GM23338 (cell line): Measurements from ENCODE around the gene IFT52. TPM values are rescaled to one million over a fixed set of nuclear protein-coding genes. Genes with fewer than 3 reads are reported as not detected.
A peak's percentile ranks its signal among the peaks of the same experiment; 100 is the strongest.

Experiments
- ATAC-seq: fragments of 200-7000 bp; cut with Tn5 transposase; 3 replicates; pipeline ENCODE4 v1.9.1; 2020
- DNase-seq: peaks from one replicate; pipeline ENCODE4 v3.0.0-alpha.2; 2015; ENCODE audit warnings: low spot score
- H2AFZ ChIP-seq: fragments of 200-600 bp; sonication (generic); 2 replicates; pipeline ENCODE4 v1.8.0; 2016; ENCODE audit warnings: antibody characterized with exemption, mild to moderate bottlenecking, moderate library complexity
- H3F3A ChIP-seq: fragments of 200-600 bp; sonication (generic); replicated peaks from 2 replicates; pipeline ENCODE4 v1.8.0; 2017; ENCODE audit warnings: antibody characterized with exemption, mixed run types, low read depth
- H3K27ac ChIP-seq: fragments of 200-600 bp; sonication (generic); 2 replicates; pipeline ENCODE4 v1.6.1; 2016; ENCODE audit warnings: low read depth
- H3K27me3 ChIP-seq: fragments of 200-600 bp; sonication (generic); 2 replicates; pipeline ENCODE4 v1.8.0; 2016; ENCODE audit warnings: mild to moderate bottlenecking, mixed run types, moderate library complexity; ENCODE audit not compliant: insufficient read depth
- H3K36me3 ChIP-seq: fragments of 200-600 bp; sonication (generic); 2 replicates; pipeline ENCODE4 v1.8.0; 2016; ENCODE audit warnings: mild to moderate bottlenecking; ENCODE audit not compliant: insufficient read depth
- H3K4me1 ChIP-seq: fragments of 200-600 bp; sonication (generic); 2 replicates; pipeline ENCODE4 v1.8.0; 2016; ENCODE audit warnings: mild to moderate bottlenecking, moderate library complexity; ENCODE audit not compliant: insufficient read depth
- H3K4me2 ChIP-seq: fragments of 200-600 bp; sonication (generic); 2 replicates; pipeline ENCODE4 v1.7.1; 2017; ENCODE audit warnings: mixed run types
- H3K4me3 ChIP-seq: fragments of 200-600 bp; sonication (generic); 2 replicates; pipeline ENCODE4 v1.6.1; 2016; ENCODE audit warnings: mixed run types
- H3K79me2 ChIP-seq: fragments of 200-600 bp; sonication (generic); replicated peaks from 2 replicates; pipeline ENCODE4 v1.8.0; 2017; ENCODE audit warnings: mild to moderate bottlenecking; ENCODE audit not compliant: insufficient read depth
- H3K9me2 ChIP-seq: fragments of 200-600 bp; sonication (generic); 2 replicates; pipeline ENCODE4 v1.8.0; 2017; ENCODE audit not compliant: insufficient read depth
- H4K20me1 ChIP-seq: fragments of 200-600 bp; sonication (generic); replicated peaks from 2 replicates; pipeline ENCODE4 v1.8.0; 2017; ENCODE audit warnings: mild to moderate bottlenecking; ENCODE audit not compliant: insufficient read depth
- H3K27ac Mint-ChIP-seq: 2 replicates; pipeline ENCODE4 v1.8.0; 2020; ENCODE audit warnings: inconsistent platforms, mild to moderate bottlenecking, moderate library complexity, mixed read lengths
- H3K27me3 Mint-ChIP-seq: 3 replicates; pipeline ENCODE4 v1.8.0; 2022; ENCODE audit warnings: low read depth, mild to moderate bottlenecking, moderate library complexity, mixed read lengths, inconsistent platforms; ENCODE audit not compliant: insufficient read depth, poor library complexity
- H3K36me3 Mint-ChIP-seq: 3 replicates; pipeline ENCODE4 v1.8.0; 2021; ENCODE audit warnings: low read depth, mild to moderate bottlenecking, inconsistent platforms, moderate library complexity, mixed read lengths
- H3K4me1 Mint-ChIP-seq: 3 replicates; pipeline ENCODE4 v1.8.0; 2020; ENCODE audit warnings: mild to moderate bottlenecking, inconsistent platforms, mixed read lengths
- H3K4me3 Mint-ChIP-seq: 3 replicates; pipeline ENCODE4 v1.8.0; 2021; ENCODE audit warnings: moderate library complexity, mild to moderate bottlenecking, inconsistent platforms, mixed read lengths
- H3K9me3 Mint-ChIP-seq: 3 replicates; pipeline ENCODE4 v1.8.0; 2020; ENCODE audit warnings: moderate library complexity, mild to moderate bottlenecking, inconsistent platforms, mixed read lengths
- CREB1 ChIP-seq: fragments of 250-450 bp; sonication (Bioruptor Pico); IDR thresholded peaks from 2 replicates; pipeline ENCODE4 v1.5.0; 2020; ENCODE audit warnings: low read depth, mild to moderate bottlenecking, moderate library complexity
- EZH2phosphoT487 ChIP-seq: fragments of 200-600 bp; sonication (generic); IDR thresholded peaks from one replicate; pipeline ENCODE4 v1.8.1; 2018; ENCODE audit warnings: antibody characterized with exemption; ENCODE audit not compliant: unreplicated experiment
- JUNB ChIP-seq: IDR thresholded peaks from one replicate; pipeline ENCODE4 v1.6.1; 2016; ENCODE audit warnings: antibody characterized with exemption; ENCODE audit not compliant: unreplicated experiment
- NANOG ChIP-seq: IDR thresholded peaks from 2 replicates; pipeline ENCODE4 v1.6.1; 2016; ENCODE audit warnings: antibody characterized with exemption, borderline replicate concordance
- POLR2AphosphoS5 ChIP-seq: IDR thresholded peaks from 2 replicates; pipeline ENCODE4 v1.6.1; 2016; ENCODE audit warnings: antibody characterized with exemption, low read depth
- STAT1 ChIP-seq: IDR thresholded peaks from one replicate; pipeline ENCODE4 v1.6.1; 2016; ENCODE audit warnings: antibody characterized with exemption; ENCODE audit not compliant: unreplicated experiment
- ZNF114 ChIP-seq: fragments of 250-450 bp; sonication (Bioruptor Pico); IDR thresholded peaks from 2 replicates; pipeline ENCODE4 v1.5.0; 2020; ENCODE audit warnings: mild to moderate bottlenecking, moderate library complexity
- polyA plus RNA-seq: library from polyadenylated mRNA; unstranded; fragments of >200 nt; fragmentation: Nextera tagmentation; extraction: Ambion mirVana; gene quantifications from 2 replicates; pipeline ENCODE4 v1.2.1, GENCODE V29; 2016
- total RNA-seq: library from RNA; depleted of rRNA; stranded (reverse); fragments of >200 nt; shearing (Covaris generic); gene quantifications from 2 replicates; pipeline ENCODE4 v1.2.3, GENCODE V29; 2014
- TF ChIP-seq, protein P1 (sequence below): IDR thresholded peaks from one replicate; pipeline ENCODE4 v1.6.1; 2018; ENCODE audit warnings: antibody characterized with exemption; ENCODE audit not compliant: unreplicated experiment
- TF ChIP-seq, protein P2 (sequence below), 2 experiments: fragments of 200-600 bp in 1 of 2; sonication (generic) in 1 of 2; conservative IDR thresholded peaks; 2 replicates each; pipeline versions ENCODE4 v1.5.1 to v1.6.1; 2016 to 2017; ENCODE audit warnings: antibody characterized with exemption in 2 of 2, low read depth in 2 of 2, mild to moderate bottlenecking in 2 of 2, moderate library complexity in 1 of 2

Gene IFT52
- total and polyA plus RNA-seq, 2 experiments from 2014 or later: 30.4 to 39.8 TPM

DNA sequence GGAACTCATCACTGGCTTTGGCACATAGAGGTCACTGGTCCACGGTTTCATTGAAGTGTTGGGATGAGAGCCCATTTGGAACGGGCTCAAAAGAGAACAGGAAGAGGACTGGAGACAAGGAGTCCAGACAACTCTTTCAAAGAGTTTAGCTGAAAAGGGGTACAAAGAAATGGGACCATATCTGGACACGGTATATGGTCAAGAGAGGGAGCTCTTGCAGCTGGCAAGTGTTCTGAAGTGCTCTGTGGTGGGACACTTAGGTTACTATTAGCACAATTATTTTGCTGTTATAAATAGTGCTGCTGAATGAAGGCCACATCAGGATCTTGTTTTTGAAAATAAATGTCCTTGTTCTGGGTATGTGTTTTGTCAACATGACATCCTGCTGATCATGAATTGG is 27.3 kb upstream of the IFT52 start:
- Histone ChIP-seq H3K9me2 (no peaks in the 10 kb centered on the region), H3K4me3 (no peak overlapping the region), H2AFZ (no peak overlapping the region), H3K4me1 (no peaks in the 10 kb centered on the region), H3F3A (no peaks in the 10 kb centered on the region), H3K36me3 (no peaks in the 10 kb centered on the region), H3K4me2 (no peak overlapping the region), H4K20me1 (no peaks in the 10 kb centered on the region), H3K27me3 (no peaks in the 10 kb centered on the region), H3K27ac (no peak overlapping the region), H3K79me2 (no peaks in the 10 kb centered on the region)
- DNase-seq (no peak), ATAC-seq (no peak)
- no peaks in the 10 kb centered on the region for H3K36me3 Mint-ChIP-seq
- TF ChIP-seq, protein P1, sequence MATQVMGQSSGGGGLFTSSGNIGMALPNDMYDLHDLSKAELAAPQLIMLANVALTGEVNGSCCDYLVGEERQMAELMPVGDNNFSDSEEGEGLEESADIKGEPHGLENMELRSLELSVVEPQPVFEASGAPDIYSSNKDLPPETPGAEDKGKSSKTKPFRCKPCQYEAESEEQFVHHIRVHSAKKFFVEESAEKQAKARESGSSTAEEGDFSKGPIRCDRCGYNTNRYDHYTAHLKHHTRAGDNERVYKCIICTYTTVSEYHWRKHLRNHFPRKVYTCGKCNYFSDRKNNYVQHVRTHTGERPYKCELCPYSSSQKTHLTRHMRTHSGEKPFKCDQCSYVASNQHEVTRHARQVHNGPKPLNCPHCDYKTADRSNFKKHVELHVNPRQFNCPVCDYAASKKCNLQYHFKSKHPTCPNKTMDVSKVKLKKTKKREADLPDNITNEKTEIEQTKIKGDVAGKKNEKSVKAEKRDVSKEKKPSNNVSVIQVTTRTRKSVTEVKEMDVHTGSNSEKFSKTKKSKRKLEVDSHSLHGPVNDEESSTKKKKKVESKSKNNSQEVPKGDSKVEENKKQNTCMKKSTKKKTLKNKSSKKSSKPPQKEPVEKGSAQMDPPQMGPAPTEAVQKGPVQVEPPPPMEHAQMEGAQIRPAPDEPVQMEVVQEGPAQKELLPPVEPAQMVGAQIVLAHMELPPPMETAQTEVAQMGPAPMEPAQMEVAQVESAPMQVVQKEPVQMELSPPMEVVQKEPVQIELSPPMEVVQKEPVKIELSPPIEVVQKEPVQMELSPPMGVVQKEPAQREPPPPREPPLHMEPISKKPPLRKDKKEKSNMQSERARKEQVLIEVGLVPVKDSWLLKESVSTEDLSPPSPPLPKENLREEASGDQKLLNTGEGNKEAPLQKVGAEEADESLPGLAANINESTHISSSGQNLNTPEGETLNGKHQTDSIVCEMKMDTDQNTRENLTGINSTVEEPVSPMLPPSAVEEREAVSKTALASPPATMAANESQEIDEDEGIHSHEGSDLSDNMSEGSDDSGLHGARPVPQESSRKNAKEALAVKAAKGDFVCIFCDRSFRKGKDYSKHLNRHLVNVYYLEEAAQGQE: no peak
- TF ChIP-seq, protein P2, sequence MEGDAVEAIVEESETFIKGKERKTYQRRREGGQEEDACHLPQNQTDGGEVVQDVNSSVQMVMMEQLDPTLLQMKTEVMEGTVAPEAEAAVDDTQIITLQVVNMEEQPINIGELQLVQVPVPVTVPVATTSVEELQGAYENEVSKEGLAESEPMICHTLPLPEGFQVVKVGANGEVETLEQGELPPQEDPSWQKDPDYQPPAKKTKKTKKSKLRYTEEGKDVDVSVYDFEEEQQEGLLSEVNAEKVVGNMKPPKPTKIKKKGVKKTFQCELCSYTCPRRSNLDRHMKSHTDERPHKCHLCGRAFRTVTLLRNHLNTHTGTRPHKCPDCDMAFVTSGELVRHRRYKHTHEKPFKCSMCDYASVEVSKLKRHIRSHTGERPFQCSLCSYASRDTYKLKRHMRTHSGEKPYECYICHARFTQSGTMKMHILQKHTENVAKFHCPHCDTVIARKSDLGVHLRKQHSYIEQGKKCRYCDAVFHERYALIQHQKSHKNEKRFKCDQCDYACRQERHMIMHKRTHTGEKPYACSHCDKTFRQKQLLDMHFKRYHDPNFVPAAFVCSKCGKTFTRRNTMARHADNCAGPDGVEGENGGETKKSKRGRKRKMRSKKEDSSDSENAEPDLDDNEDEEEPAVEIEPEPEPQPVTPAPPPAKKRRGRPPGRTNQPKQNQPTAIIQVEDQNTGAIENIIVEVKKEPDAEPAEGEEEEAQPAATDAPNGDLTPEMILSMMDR (conservative IDR thresholded peaks at IDR 0.05; ENCODE audit: low read depth in 2 of 2): 0 out of 4 replicates have a peak, but pooled peaks of 1 of the 2 experiments have one; percentile 12
- H3K4me3 Mint-ChIP-seq: no peak overlapping the region
- H3K27ac Mint-ChIP-seq: no peak overlapping the region
- peaks cover 6% of the 10 kb centered on the region for H3K27me3 Mint-ChIP-seq
- no peaks in the 10 kb centered on the region for H3K4me1 Mint-ChIP-seq
- no peaks in the 10 kb centered on the region for H3K9me3 Mint-ChIP-seq

DNA sequence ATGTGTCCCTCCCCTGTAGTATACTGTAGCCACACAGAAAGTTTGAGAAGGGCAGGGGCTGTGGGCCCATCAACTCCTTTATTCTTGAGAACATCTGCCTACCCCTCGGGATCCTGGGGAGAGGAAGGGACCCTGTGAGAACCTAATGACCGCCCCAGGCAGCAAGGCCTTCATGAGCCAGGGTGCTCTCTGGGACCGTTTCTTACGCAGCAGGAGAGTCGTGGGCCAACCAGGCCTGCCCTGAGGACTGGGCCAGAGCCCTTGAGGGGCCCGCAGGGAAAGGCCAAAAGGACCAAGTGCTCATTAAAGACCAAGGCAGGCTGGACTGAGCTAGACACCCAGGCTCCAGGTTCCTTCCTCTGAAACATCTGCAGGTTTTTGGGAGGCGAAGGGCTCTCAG is 26.7 kb upstream of the IFT52 start:
- ATAC-seq: no peak
- Histone ChIP-seq H3K4me3 (no peak overlapping the region), H2AFZ (no peak overlapping the region), H4K20me1 (no peaks in the 10 kb centered on the region), H3K9me2 (no peaks in the 10 kb centered on the region), H3F3A (no peaks in the 10 kb centered on the region), H3K4me2 (no peak overlapping the region), H3K27me3 (no peaks in the 10 kb centered on the region), H3K27ac (no peak overlapping the region), H3K79me2 (no peaks in the 10 kb centered on the region), H3K4me1 (no peaks in the 10 kb centered on the region), H3K36me3 (no peaks in the 10 kb centered on the region)
- peaks cover 3% of the 10 kb centered on the region for H3K27me3 Mint-ChIP-seq
- no peak overlapping the region for H3K4me3 Mint-ChIP-seq
- no peak for DNase-seq
- H3K9me3 Mint-ChIP-seq: no peaks in the 10 kb centered on the region
- H3K4me1 Mint-ChIP-seq: no peaks in the 10 kb centered on the region
- H3K36me3 Mint-ChIP-seq: no peaks in the 10 kb centered on the region
- H3K27ac Mint-ChIP-seq: no peak overlapping the region
- TF ChIP-seq NANOG (no peak), STAT1 (no peak), JUNB (no peak), POLR2AphosphoS5 (no peak), ZNF114 (CRISPR knock-in tag) (no peak), CREB1 (CRISPR knock-in tag) (no peak), EZH2phosphoT487 (no peak)
